ES-I3 (cell line): Measurements from ENCODE around the gene ADAMTS6.
"Not testable (repeated sequence)": the region's sequence is repeated elsewhere in the genome, so short reads cannot be mapped to it uniquely, and the experiment has no call there.

ENCODE experiments used
- H3K36me3 ChIP-seq: 2 replicates; pipeline ENCODE4 v1.6.1; 2013; ENCODE audit warnings: mild to moderate bottlenecking, low read length, control low read depth, moderate library complexity; ENCODE audit not compliant: insufficient read depth
- H3K4me1 ChIP-seq: 2 replicates; pipeline ENCODE4 v1.6.1; 2013; ENCODE audit warnings: mild to moderate bottlenecking, control low read depth, low read length; ENCODE audit not compliant: insufficient read depth
- H3K9ac ChIP-seq: 2 replicates; pipeline ENCODE4 v1.6.1; 2013; ENCODE audit warnings: low read depth, mild to moderate bottlenecking, low read length, moderate library complexity
- H3K9me3 ChIP-seq: 2 replicates; pipeline ENCODE4 v1.6.1; 2013; ENCODE audit warnings: mild to moderate bottlenecking, low read length, moderate library complexity; ENCODE audit not compliant: control insufficient read depth, insufficient read depth

ADAMTS6 gene

GRCh38 chr5:65199993-65200675, 281.6 kb downstream of the ADAMTS6 start:
- Histone ChIP-seq H3K9ac (no peak overlapping the region), H3K36me3 (no peaks in the 10 kb centered on the region), H3K9me3 (no peaks in the 10 kb centered on the region), H3K4me1 (peaks cover 9% of the 10 kb centered on the region; the same call in 1 of the 2 replicates)

DNA sequence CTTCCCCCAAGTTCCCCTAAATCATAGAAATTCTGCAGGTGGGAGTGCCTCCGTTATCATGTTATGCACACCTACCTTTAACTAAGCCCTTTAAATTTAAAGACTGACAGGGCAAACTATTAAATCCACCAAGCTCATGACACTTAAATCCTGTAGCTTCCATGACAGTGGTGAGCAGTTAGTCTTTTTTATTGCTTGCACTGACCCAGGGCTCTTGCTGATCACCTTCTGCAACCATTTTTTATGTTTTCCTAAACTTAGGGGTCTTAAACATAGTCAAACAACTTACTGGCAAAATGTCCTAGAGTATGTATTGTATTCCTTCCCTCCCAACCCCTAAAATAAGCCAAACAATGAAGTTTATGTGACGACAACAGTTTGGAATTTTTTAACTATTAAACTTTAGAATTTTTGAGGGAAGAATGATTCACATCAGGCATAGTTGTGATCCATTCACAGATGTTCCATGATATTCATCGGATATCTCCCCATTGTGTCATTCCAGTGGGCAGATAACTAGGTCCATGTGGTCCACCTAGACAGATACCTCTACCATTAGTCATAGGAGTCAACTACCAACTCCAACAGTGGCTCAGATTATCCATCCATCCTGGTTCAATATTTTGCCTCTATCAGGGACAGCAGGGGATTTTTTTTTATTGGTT, 283.1 kb downstream of the ADAMTS6 start:
- H3K9me3 ChIP-seq: no peaks in the 10 kb centered on the region
- no peaks in the 10 kb centered on the region for H3K36me3 ChIP-seq
- no peak overlapping the region for H3K9ac ChIP-seq
- H3K4me1 ChIP-seq: peaks cover 9% of the 10 kb centered on the region; the same call in 1 of the 2 replicates

DNA sequence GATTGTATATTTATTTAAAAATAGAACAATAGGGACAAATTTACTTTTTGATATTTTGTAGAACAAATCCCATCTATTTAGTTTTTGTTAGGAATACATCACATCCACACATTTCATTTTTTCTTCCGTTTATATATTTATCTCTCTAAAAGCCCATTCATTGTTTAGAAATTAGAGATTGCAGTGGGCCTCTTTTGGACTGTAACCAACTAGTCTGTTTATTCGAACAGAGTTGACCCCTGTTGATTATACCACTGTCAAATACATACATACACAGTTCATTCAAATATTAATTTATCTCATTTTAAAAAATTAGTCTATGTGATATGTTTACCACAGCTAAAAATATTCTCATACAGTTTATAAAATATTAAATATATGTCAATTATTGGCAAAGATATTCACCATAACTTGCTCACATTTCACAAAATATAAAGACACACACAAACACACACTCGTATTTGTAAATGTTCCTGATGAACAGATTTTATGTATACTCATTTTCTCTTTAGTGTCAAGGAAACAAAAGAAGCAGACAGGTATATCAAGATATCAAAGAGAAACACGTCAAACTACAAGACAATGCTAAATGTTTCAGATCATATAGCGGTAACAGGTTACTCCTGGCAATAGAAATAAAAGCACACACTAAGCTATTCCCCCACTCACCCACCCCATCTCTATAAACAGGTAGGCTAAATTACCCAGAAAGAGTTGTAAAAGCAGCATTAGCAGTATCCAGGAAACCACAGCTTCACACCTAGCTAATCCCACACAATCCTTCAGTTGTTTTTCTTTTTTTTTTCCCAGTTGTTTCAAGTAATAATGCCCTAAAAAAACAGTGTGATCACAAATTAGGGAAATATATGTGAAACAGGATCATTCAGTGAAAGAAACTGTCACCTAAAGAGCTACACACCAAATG, 283.9 kb downstream of the ADAMTS6 start:
- Histone ChIP-seq H3K4me1 (peaks cover 9% of the 10 kb centered on the region; the same call in 1 of the 2 replicates), H3K9ac (no peak overlapping the region), H3K9me3 (no peaks in the 10 kb centered on the region), H3K36me3 (no peaks in the 10 kb centered on the region)

GRCh38 chr5:65194871-65195270, 286.8 kb downstream of the ADAMTS6 start:
- Histone ChIP-seq H3K36me3 (no peaks in the 10 kb centered on the region), H3K4me1 (peaks cover 9% of the 10 kb centered on the region; the same call in 1 of the 2 replicates), H3K9me3 (no peaks in the 10 kb centered on the region), H3K9ac (no peak overlapping the region)

DNA sequence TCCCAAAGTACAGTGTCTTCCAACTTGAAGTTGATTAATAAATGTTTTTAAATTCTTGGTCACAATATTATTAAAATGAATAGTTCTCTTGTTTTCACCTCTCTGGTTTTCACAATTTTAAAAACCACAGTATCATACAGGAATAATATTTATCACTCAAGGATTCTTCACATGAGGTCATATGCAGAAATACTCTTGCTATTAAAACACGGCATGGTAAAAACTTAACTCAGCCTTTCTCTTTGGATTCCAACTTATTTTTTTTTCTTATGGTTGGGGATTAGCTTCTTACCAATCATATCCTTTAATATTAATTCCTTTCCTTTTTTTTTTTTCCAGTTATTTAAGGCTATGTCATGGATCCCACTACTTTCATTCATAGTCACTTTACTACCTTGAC, 289.4 kb downstream of the ADAMTS6 start:
- no peak overlapping the region for H3K9ac ChIP-seq
- H3K9me3 ChIP-seq: no peaks in the 10 kb centered on the region
- H3K36me3 ChIP-seq: no peaks in the 10 kb centered on the region
- H3K4me1 ChIP-seq: no peaks in the 10 kb centered on the region

- Histone ChIP-seq H3K4me1 (no peaks in the 10 kb centered on the region), H3K9ac (no peak overlapping the region), H3K36me3 (no peaks in the 10 kb centered on the region), H3K9me3 (no peaks in the 10 kb centered on the region)
Measured at GRCh38 chr5:65191554-65192135, 290.1 kb downstream of the ADAMTS6 start.

DNA sequence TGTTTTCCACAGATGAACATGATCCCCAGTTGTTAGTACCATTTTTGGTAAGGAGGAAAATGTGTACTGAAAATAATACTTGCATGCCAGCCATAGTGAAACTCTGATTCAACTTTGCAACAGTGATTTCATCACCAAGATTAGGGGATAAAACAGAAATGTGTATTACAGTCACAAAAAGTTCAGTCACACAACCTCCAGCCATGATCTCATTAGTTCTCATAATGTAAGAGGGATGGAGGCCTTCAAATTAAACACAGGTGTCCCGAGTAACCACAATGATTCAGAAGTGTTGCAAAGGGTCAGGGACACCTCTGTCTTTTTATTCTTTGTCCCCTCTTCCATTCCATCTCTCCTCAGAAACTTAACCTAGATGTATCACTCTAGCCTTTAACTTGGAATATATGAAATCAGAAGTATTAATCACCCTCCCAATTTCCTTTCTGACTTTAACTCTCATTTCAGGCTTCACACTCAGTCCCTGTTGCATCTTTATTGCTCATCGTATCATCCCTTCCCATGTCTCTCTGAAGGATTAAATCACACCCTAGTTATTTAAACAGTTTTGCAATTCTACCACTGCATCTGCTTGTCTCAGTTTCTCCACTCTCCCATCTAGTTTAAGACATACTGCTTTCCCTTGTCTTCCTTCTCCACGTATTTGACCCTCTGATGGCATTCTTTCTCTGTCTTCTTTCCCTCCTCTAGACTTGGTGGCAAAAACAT, 291.2 kb downstream of the ADAMTS6 start:
- Histone ChIP-seq H3K9me3 (no peaks in the 10 kb centered on the region), H3K4me1 (no peaks in the 10 kb centered on the region), H3K9ac (no peak overlapping the region), H3K36me3 (no peaks in the 10 kb centered on the region)

- H3K4me1 ChIP-seq: peaks cover 10% of the 10 kb centered on the region
- H3K9me3 ChIP-seq: no peaks in the 10 kb centered on the region
- no peak overlapping the region for H3K9ac ChIP-seq
- no peaks in the 10 kb centered on the region for H3K36me3 ChIP-seq
Measured at GRCh38 chr5:65186646-65187227, 295.0 kb downstream of the ADAMTS6 start.

GRCh38 chr5:65185468-65185867, 296.3 kb downstream of the ADAMTS6 start:
- peaks cover 10% of the 10 kb centered on the region for H3K4me1 ChIP-seq
- no peaks in the 10 kb centered on the region for H3K9me3 ChIP-seq
- H3K36me3 ChIP-seq: no peaks in the 10 kb centered on the region
- H3K9ac ChIP-seq: no peak overlapping the region

- Histone ChIP-seq H3K9ac (no peak overlapping the region), H3K4me1 (peaks cover 10% of the 10 kb centered on the region), H3K36me3 (no peaks in the 10 kb centered on the region), H3K9me3 (no peaks in the 10 kb centered on the region)
Measured at GRCh38 chr5:65184780-65185179, 296.9 kb downstream of the ADAMTS6 start.

GRCh38 chr5:65174231-65174630, 307.5 kb downstream of the ADAMTS6 start:
- not testable (repeated sequence) for H3K9ac ChIP-seq, H3K4me1 ChIP-seq, H3K36me3 ChIP-seq, H3K9me3 ChIP-seq

- H3K36me3 ChIP-seq: no peaks in the 10 kb centered on the region
- no peak overlapping the region for H3K9ac ChIP-seq
- H3K4me1 ChIP-seq: no peaks in the 10 kb centered on the region
- no peaks in the 10 kb centered on the region for H3K9me3 ChIP-seq
Measured at GRCh38 chr5:65173130-65173525, 308.6 kb downstream of the ADAMTS6 start.

DNA sequence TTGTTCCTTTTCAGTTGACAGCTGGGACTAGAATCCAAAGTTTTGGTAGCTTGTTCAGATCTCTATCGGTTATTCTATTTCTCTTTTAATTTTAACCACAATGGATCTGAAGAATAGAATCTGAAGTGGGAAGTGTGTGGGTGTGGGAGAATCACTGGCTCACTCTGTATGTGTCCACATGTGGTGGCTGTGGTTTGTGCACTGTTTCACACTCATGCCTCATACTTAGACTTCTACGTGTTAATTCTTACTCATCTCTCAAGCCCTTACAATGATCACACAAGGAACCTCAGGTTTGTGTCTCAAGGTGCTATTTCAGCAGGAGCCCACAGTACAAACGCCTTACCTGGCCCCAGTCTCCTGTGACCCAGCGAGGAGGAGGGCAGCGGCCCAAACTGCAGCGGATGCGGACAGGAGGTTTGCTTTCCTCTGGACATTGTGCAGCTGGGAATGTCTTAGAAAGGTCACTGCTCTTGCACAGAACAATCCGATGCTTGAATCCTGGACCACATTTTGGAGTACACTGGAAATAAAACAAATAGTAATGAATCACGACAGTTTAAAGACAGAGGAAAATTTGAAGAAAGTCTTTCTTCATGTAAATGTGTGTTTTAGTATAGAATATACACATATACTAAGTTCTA, 309.1 kb downstream of the ADAMTS6 start:
- no peaks in the 10 kb centered on the region for H3K4me1 ChIP-seq
- no peak overlapping the region for H3K9ac ChIP-seq
- H3K36me3 ChIP-seq: no peaks in the 10 kb centered on the region
- no peaks in the 10 kb centered on the region for H3K9me3 ChIP-seq
